ENCODE data around the gene CCNJ. TPM values are rescaled to one million over a fixed set of nuclear protein-coding genes. Genes with fewer than 3 reads are reported as not detected.

The CCNJ gene
- total RNA-seq, 6 experiments from 2014 or later = 1.3 to 3.3 (median 2.3) TPM

GRCh38 chr10:96025566-96025965 lies 17.8 kb upstream of the CCNJ start:
- TF ChIP-seq POLR2A (IDR thresholded peaks at IDR 0.05) = no peak
- TF ChIP-seq, protein P1, sequence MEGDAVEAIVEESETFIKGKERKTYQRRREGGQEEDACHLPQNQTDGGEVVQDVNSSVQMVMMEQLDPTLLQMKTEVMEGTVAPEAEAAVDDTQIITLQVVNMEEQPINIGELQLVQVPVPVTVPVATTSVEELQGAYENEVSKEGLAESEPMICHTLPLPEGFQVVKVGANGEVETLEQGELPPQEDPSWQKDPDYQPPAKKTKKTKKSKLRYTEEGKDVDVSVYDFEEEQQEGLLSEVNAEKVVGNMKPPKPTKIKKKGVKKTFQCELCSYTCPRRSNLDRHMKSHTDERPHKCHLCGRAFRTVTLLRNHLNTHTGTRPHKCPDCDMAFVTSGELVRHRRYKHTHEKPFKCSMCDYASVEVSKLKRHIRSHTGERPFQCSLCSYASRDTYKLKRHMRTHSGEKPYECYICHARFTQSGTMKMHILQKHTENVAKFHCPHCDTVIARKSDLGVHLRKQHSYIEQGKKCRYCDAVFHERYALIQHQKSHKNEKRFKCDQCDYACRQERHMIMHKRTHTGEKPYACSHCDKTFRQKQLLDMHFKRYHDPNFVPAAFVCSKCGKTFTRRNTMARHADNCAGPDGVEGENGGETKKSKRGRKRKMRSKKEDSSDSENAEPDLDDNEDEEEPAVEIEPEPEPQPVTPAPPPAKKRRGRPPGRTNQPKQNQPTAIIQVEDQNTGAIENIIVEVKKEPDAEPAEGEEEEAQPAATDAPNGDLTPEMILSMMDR (IDR thresholded peaks at IDR 0.05) = no peak
- DNase-seq (no peak), ATAC-seq (peak in 2 of 4 donors; percentile 33 to 39)
- Histone ChIP-seq H3K4me1 (no peaks in the 10 kb centered on the region), H3K36me3 (no peaks in the 10 kb centered on the region), H3K9me3 (no peaks in the 10 kb centered on the region), H3K4me3 (no peak overlapping the region), H3K27ac (no peak overlapping the region), H3K27me3 (no peaks in the 10 kb centered on the region)
- 83% methylated on average over 2 of the region's 3 CpGs for WGBS (ENCODE audit: insufficient coverage, low coverage, low lambda C conversion rate, missing lambda C conversion rate)
- intact Hi-C loops (cut with DNase I) = no loop called here

DNA sequence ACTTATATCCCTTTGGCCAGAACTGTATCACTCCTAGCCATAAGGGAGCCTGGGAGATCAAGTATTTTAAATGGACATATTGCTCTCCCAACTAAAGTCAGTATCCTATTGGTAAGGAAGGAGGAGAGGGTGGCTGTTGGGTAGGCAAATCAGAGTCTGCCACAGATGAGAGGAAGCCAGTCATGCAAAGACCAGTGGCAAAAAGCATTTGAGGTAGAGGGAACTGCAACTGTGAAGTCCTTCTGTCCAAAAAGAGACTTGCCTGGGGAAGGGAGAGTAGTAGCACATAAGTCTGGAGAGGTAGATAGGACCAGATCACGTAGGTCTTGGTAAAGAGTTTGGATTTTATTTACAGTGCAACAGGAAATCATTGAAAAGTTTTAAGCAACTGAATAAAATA lies 8.8 kb upstream of the CCNJ start:
- Histone ChIP-seq H3K4me3 (no peak overlapping the region), H3K4me1 (no peaks in the 10 kb centered on the region), H3K9me3 (no peaks in the 10 kb centered on the region), H3K27me3 (no peaks in the 10 kb centered on the region), H3K27ac (no peak overlapping the region), H3K36me3 (no peaks in the 10 kb centered on the region)
- no peak for ATAC-seq
- TF ChIP-seq POLR2A (IDR thresholded peaks at IDR 0.05) = no peak
- TF ChIP-seq, protein P1 (IDR thresholded peaks at IDR 0.05) = no peak
- intact Hi-C loops (cut with DNase I) = no loop called here
- 83% methylated on average over 1 of the region's 1 CpG for WGBS (ENCODE audit: insufficient coverage, low coverage, low lambda C conversion rate, missing lambda C conversion rate)
- DNase-seq = no peak

DNA sequence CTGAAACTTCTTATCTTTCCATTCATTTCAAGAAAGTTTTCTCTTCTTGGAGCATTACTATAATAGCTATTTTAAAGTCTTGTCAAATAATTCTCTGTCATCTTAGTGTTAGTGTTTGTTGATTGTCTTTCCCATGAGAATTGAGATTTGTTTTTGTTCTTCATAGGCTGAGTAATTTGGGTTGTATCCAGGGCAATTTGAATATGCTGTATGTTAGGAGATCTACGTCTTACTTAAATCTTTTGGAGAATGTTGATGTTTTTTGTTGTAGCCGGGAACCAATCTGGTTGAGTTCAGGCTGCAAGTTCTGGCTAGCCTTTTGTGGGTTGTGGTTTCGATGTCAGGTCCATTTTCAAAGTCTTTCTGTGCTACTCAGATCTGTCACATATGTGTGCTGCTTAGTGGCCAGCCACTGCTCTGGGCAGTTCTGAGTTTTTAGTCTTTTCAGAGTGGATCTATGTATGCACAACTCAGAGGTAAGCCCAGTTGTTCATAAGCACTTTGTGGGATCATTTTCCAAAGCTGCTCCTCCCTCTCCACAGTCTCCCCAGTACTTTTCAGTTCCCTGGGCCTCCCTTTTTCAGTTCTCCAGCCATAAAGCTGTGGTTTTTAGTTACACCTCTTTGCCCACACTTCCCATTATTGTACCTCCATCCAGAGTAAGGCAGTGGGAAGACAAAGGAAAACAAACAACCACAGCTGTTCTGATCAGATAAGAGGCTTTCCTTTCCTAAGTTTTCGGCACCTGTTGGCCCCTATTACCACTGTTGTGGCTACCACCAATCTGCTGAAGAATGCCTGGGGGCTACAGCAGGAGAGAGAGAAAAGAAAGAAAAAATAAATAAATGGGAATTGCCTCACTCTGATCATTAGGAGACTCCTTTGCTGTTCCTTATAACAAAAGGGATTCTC lies 4.7 kb upstream of the CCNJ start:
- Histone ChIP-seq H3K27ac (no peak overlapping the region), H3K36me3 (no peaks in the 10 kb centered on the region), H3K4me3 (no peak overlapping the region), H3K9me3 (no peaks in the 10 kb centered on the region), H3K4me1 (no peaks in the 10 kb centered on the region), H3K27me3 (no peaks in the 10 kb centered on the region)
- ATAC-seq = no peak
- no peak for TF ChIP-seq POLR2A (IDR thresholded peaks at IDR 0.05)
- TF ChIP-seq, protein P1 (IDR thresholded peaks at IDR 0.05) = no peak
- WGBS (ENCODE audit: insufficient coverage, low coverage, low lambda C conversion rate, missing lambda C conversion rate) = 78% methylated on average over 4 of the region's 4 CpGs
- no peak for DNase-seq
- intact Hi-C loops (cut with DNase I) = no loop called here

DNA sequence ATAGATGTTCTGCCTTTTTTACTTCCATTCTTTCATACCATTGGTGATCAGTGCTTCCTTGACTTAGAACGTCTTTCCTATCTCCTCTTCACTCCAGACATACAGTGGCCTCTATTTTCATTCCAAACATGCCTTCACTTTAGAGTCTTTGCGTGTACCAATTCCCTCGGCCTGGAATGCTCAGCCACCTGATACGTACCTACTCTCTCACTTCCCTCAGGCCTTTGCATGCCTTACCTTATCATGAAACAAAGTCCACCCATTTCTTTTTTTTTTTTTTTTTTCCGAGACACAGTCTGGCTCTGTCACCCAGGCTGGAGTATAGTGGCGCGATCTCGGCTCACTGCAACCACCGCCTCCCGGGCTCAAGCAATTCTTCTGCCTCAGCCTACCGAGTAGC lies 2.2 kb upstream of the CCNJ start:
- Histone ChIP-seq H3K4me3 (no peak overlapping the region), H3K9me3 (no peaks in the 10 kb centered on the region), H3K36me3 (no peaks in the 10 kb centered on the region), H3K27ac (no peak overlapping the region), H3K27me3 (no peaks in the 10 kb centered on the region), H3K4me1 (no peaks in the 10 kb centered on the region)
- 76% methylated on average over 7 of the region's 11 CpGs for WGBS (ENCODE audit: insufficient coverage, low coverage, low lambda C conversion rate, missing lambda C conversion rate)
- intact Hi-C loops (cut with DNase I) = no loop called here
- DNase-seq = no peak
- ATAC-seq = no peak
- TF ChIP-seq POLR2A (IDR thresholded peaks at IDR 0.05) = no peak
- TF ChIP-seq, protein P1 (IDR thresholded peaks at IDR 0.05) = no peak
